ENCODE results near the gene PTPRN2. TPM values are rescaled to one million over a fixed set of nuclear protein-coding genes. Genes with fewer than 3 reads are reported as not detected.

PTPRN2 gene
- total and polyA plus RNA-seq, 9 of the 15 experiments (the other 6 are each of a cell fraction or from before 2014, with no cell fraction given) = not detected

- no peak for TF ChIP-seq ATF2 (CRISPR knock-in tag; IDR thresholded peaks at IDR 0.05)
- no peak for TF ChIP-seq MEF2D (tag; conservative IDR thresholded peaks at IDR 0.05; ENCODE audit: low read depth)
- TF ChIP-seq MYNN (IDR thresholded peaks at IDR 0.05) = no peak
- TF ChIP-seq MYNN (CRISPR knock-in tag; IDR thresholded peaks at IDR 0.05) = no peak
These were observed 135.3 kb downstream of the PTPRN2 start (continued) for GRCh38 chr7:158452331-158452730.

GRCh38 chr7:158450476-158451124 is 137.0 kb downstream of the PTPRN2 start:
- POLR2A ChIA-PET = interaction anchor here (0.6 kb wide), 2 partner anchors 430 to 1550 kb away, joined by 3 read pairs; no protein-coding TSS in a partner anchor
- ATAC-seq (no peak), DNase-seq (ENCODE audit: extremely low read depth in 1 of 4, low spot score in 3 of 4) (no peak), FAIRE-seq (no peak)
- Histone ChIP-seq H2AFZ (ENCODE audit: low read depth, low read length) (no peak overlapping the region), H3K4me1 (replicated peaks in 1 of 2; ENCODE audit: control insufficient read depth in 2 of 2, insufficient read depth in 2 of 2, low read length in 2 of 2) (peaks cover 0 to 1% of the 10 kb centered on the region in 2 experiments; a peak in 1 of 5 replicates), H3K4me2 (ENCODE audit: insufficient read depth, low read length) (no peak overlapping the region), H3K79me2 (ENCODE audit: control insufficient read depth, insufficient read depth, low read length) (no peaks in the 10 kb centered on the region), H3K4me3 (no peak overlapping the region), H3K9ac (ENCODE audit: insufficient read depth in 1 of 2, low read depth in 2 of 2, low read length in 2 of 2) (no peak overlapping the region), H3K9me3 (replicated peaks; ENCODE audit: control insufficient read depth, insufficient read depth, low read depth, low read length) (no peaks in the 10 kb centered on the region), H3K36me3 (ENCODE audit: control insufficient read depth, insufficient read depth, low read length) (no peaks in the 10 kb centered on the region), H3K9me1 (ENCODE audit: control insufficient read depth, insufficient read depth, low read length) (no peaks in the 10 kb centered on the region), H4K20me1 (replicated peaks; ENCODE audit: control insufficient read depth, insufficient read depth, low read length) (no peaks in the 10 kb centered on the region), H3K27me3 (ENCODE audit: control insufficient read depth in 2 of 2, insufficient read depth in 2 of 2, low read length in 2 of 2) (peaks cover 47 to 84% of the 10 kb centered on the region in 2 experiments; a peak in 4 of 5 replicates), H3K27ac (ENCODE audit: extremely low read depth, low read depth, low read length) (no peak overlapping the region)
- 6% methylated on average over 29 of the region's 29 CpGs for whole genome bisulfite sequencing (ENCODE audit: insufficient coverage, low coverage, missing lambda C conversion rate)
- CTCF ChIA-PET (ENCODE audit: low intra/inter-chr PET ratio) = no interaction called here
- BruUV-seq (replicated peaks) = no TSS peak
- TF ChIP-seq HMGN3 (IDR thresholded peaks at IDR 0.05; ENCODE audit: borderline replicate concordance, extremely low read depth, insufficient read length, low read depth, low read length) = no peak
- TF ChIP-seq ZNF77 (CRISPR knock-in tag; IDR thresholded peaks at IDR 0.05) = no peak
- TF ChIP-seq CREB5 (CRISPR knock-in tag; IDR thresholded peaks at IDR 0.05) = no peak
- TF ChIP-seq RAD51 (IDR thresholded peaks at IDR 0.05; ENCODE audit: borderline replicate concordance, low read depth) = no peak
- no peak for TF ChIP-seq CXXC5 (CRISPR knock-in tag; IDR thresholded peaks at IDR 0.05)
- no peak for TF ChIP-seq POLR3G (IDR thresholded peaks at IDR 0.05; ENCODE audit: extremely low read depth, insufficient read length, insufficient replicate concordance)
- TF ChIP-seq ZBTB34 (CRISPR knock-in tag; IDR thresholded peaks at IDR 0.05) = no peak
- in situ Hi-C loops (cut with MboI) (no loop called here), intact Hi-C loops (cut with micrococcal nuclease) (no loop called here)
